Endodermal cell (in vitro differentiated cells): ENCODE data around the gene RNU6-9. TPM values are rescaled to one million over a fixed set of nuclear protein-coding genes. Genes with fewer than 3 reads are reported as not detected.

ENCODE experiments used
- DNase-seq: peaks from one replicate; pipeline ENCODE4 v3.0.0-alpha.2; 2017
- H3K27ac ChIP-seq: 2 replicates; pipeline ENCODE4 v1.5.1; 2013; ENCODE audit warnings: mild to moderate bottlenecking, low read depth, low read length, moderate library complexity
- H3K27me3 ChIP-seq: 2 replicates; pipeline ENCODE4 v1.6.1; 2013; ENCODE audit warnings: mild to moderate bottlenecking, low read length, moderate library complexity; ENCODE audit not compliant: insufficient read depth, control insufficient read depth, poor library complexity, severe bottlenecking
- H3K36me3 ChIP-seq: 2 replicates; pipeline ENCODE4 v1.7.0; 2013; ENCODE audit warnings: mild to moderate bottlenecking, low read length, moderate library complexity; ENCODE audit not compliant: control insufficient read depth, insufficient read depth
- H3K4me1 ChIP-seq: one replicate; pipeline ENCODE4 v1.7.0; 2013; ENCODE audit warnings: low read length; ENCODE audit not compliant: control insufficient read depth, insufficient read depth
- H3K4me3 ChIP-seq: 2 replicates; pipeline ENCODE4 v1.5.1; 2013; ENCODE audit warnings: mild to moderate bottlenecking, low read length, moderate library complexity
- H3K9ac ChIP-seq: 2 replicates; pipeline ENCODE4 v1.6.1; 2013; ENCODE audit warnings: mild to moderate bottlenecking, low read length, moderate library complexity; ENCODE audit not compliant: poor library complexity, severe bottlenecking; ENCODE audit errors: extremely low read depth
- H3K9me3 ChIP-seq: 2 replicates; pipeline ENCODE4 v1.6.1; 2013; ENCODE audit warnings: mild to moderate bottlenecking, low read length, moderate library complexity; ENCODE audit not compliant: control insufficient read depth
- H3K27ac Mint-ChIP-seq: 2 replicates; pipeline ENCODE4 v1.8.0; 2020; ENCODE audit warnings: mixed read lengths
- H3K27me3 Mint-ChIP-seq: 2 replicates; pipeline ENCODE4 v1.8.0; 2021; ENCODE audit warnings: mild to moderate bottlenecking, mixed read lengths; ENCODE audit not compliant: insufficient read depth
- H3K36me3 Mint-ChIP-seq: 2 replicates; pipeline ENCODE4 v1.8.0; 2020; ENCODE audit warnings: low read depth, mixed read lengths
- H3K4me1 Mint-ChIP-seq: 2 replicates; pipeline ENCODE4 v1.8.0; 2020; ENCODE audit warnings: mixed read lengths
- H3K4me3 Mint-ChIP-seq: 2 replicates; pipeline ENCODE4 v1.8.0; 2020; ENCODE audit warnings: mild to moderate bottlenecking, moderate library complexity, mixed read lengths
- H3K9me3 Mint-ChIP-seq: 2 replicates; pipeline ENCODE4 v1.8.0; 2020; ENCODE audit warnings: mild to moderate bottlenecking, mixed read lengths
- CTCF ChIP-seq: fragments of 200-600 bp; sonication (generic); conservative IDR thresholded peaks from 2 replicates; pipeline ENCODE4 v1.5.0; 2021; ENCODE audit warnings: antibody characterized with exemption, mild to moderate bottlenecking
- WGBS, 2 experiments: methylation state at CpG; one replicate each; pipeline versions ENCODE4 v1.1.5 to v1.1.7; 2013; ENCODE audit warnings: missing lambda C conversion rate in 2 of 2, mixed read lengths in 1 of 2; ENCODE audit not compliant: insufficient coverage in 1 of 2, insufficient read length in 1 of 2; 5-methylcytosine and 5-hydroxymethylcytosine counted together
- total RNA-seq, 2 donors: library from RNA; stranded (reverse); fragmentation: NEBNext Ultra II Directional in 1 of 2; extraction: Animal tissue kit (Norgen Biotek cat#: 25700) in 1 of 2; gene quantifications; 2 replicates in 1 of 2; 3 replicates in 1 of 2; pipeline ENCODE4 v1.2.1, GENCODE V29; 2021

The RNU6-9 gene
- total RNA-seq, 2 donors from 2014 or later: not detected

- H3K27me3 Mint-ChIP-seq: no peaks in the 10 kb centered on the region
- no peaks in the 10 kb centered on the region for H3K4me1 Mint-ChIP-seq
- H3K27ac ChIP-seq: no peak overlapping the region
- H3K4me1 ChIP-seq: no peaks in the 10 kb centered on the region
- H3K36me3 ChIP-seq: peaks cover 26% of the 10 kb centered on the region
- TF ChIP-seq CTCF: no peak
- peaks cover 1% of the 10 kb centered on the region for H3K9me3 Mint-ChIP-seq
- DNase-seq: no peak
- H3K9me3 ChIP-seq: no peaks in the 10 kb centered on the region
- 94 to 97% methylated on average over 31 to 45 of the region's 45 CpGs for WGBS, 2 experiments
- H3K4me3 Mint-ChIP-seq: no peak overlapping the region
- peaks cover 61% of the 10 kb centered on the region for H3K36me3 Mint-ChIP-seq
- no peaks in the 10 kb centered on the region for H3K27me3 ChIP-seq
- H3K27ac Mint-ChIP-seq: peak overlapping the region; percentile 4
- no peak overlapping the region for H3K4me3 ChIP-seq
- no peak overlapping the region for H3K9ac ChIP-seq
These were observed 48.2 kb downstream of the RNU6-9 start for GRCh38 chr19:941292-942132.

GRCh38 chr19:942133-942645 is 48.9 kb downstream of the RNU6-9 start:
- H3K27ac Mint-ChIP-seq: no peak overlapping the region
- no peaks in the 10 kb centered on the region for H3K4me1 ChIP-seq
- H3K4me3 ChIP-seq: no peak overlapping the region
- WGBS, 2 experiments: 92 to 94% methylated on average over 21 to 32 of the region's 32 CpGs
- H3K4me3 Mint-ChIP-seq: no peak overlapping the region
- H3K27me3 Mint-ChIP-seq: no peaks in the 10 kb centered on the region
- H3K9ac ChIP-seq: no peak overlapping the region
- no peaks in the 10 kb centered on the region for H3K27me3 ChIP-seq
- no peak overlapping the region for H3K27ac ChIP-seq
- peaks cover 59% of the 10 kb centered on the region for H3K36me3 Mint-ChIP-seq
- H3K9me3 ChIP-seq: no peaks in the 10 kb centered on the region
- H3K9me3 Mint-ChIP-seq: peaks cover 1% of the 10 kb centered on the region
- no peaks in the 10 kb centered on the region for H3K4me1 Mint-ChIP-seq
- DNase-seq: no peak
- no peak for TF ChIP-seq CTCF
- peaks cover 31% of the 10 kb centered on the region for H3K36me3 ChIP-seq

Other genes with a start within 250 kb of the RNU6-9 start
- 10 to 100 TPM; 49.1 to 66.4 TPM for gene RNF126, start 230.3 kb upstream of the RNU6-9 start, total RNA-seq
- 10 to 100 TPM in 1 of 2 donors, 1 to 10 TPM in 1; 9.8 to 14.1 TPM for gene FSTL3, start 217.1 kb upstream of the RNU6-9 start, total RNA-seq
- gene PRSS57, start 198.0 kb upstream of the RNU6-9 start, total RNA-seq: not detected
- 10 to 100 TPM; 32.9 to 40.8 TPM for gene PALM, start 184.5 kb upstream of the RNU6-9 start, total RNA-seq
- gene MISP, start 142.4 kb upstream of the RNU6-9 start, total RNA-seq: under 1 TPM in 1 of 2 donors, not detected in 1; 0.11 TPM
- gene PTBP1, start 96.0 kb upstream of the RNU6-9 start, total RNA-seq: 100 to 1,000 TPM; 647 to 694 TPM
- gene PLPPR3, start 71.5 kb upstream of the RNU6-9 start, total RNA-seq: 100 to 1,000 TPM; 110 to 111 TPM
- 1 to 10 TPM; 2.5 to 3.7 TPM for gene AZU1, start 65.6 kb upstream of the RNU6-9 start, total RNA-seq
- gene PRTN3, start 52.5 kb upstream of the RNU6-9 start, total RNA-seq: not detected
- not detected for gene ELANE, start 41.2 kb upstream of the RNU6-9 start, total RNA-seq
- gene CFD, start 33.8 kb upstream of the RNU6-9 start, total RNA-seq: 1 to 10 TPM in 1 of 2 donors, under 1 TPM in 1; 0.38 to 1.1 TPM
- gene MED16, start 297 bp upstream of the RNU6-9 start, total RNA-seq: 10 to 100 TPM; 75.8 to 92.4 TPM
- gene R3HDM4, start 19.7 kb downstream of the RNU6-9 start, total RNA-seq: 10 to 100 TPM; 61.1 to 64.7 TPM
- under 1 TPM in 1 of 2 donors, not detected in 1; 0.73 TPM for gene KISS1R, start 23.8 kb downstream of the RNU6-9 start, total RNA-seq
- 100 to 1,000 TPM; 121 to 124 TPM for gene ARID3A, start 32.6 kb downstream of the RNU6-9 start, total RNA-seq
- 10 to 100 TPM; 68.6 to 85.6 TPM for gene WDR18, start 90.9 kb downstream of the RNU6-9 start, total RNA-seq
- gene GRIN3B, start 106.9 kb downstream of the RNU6-9 start, total RNA-seq: 1 to 10 TPM; 2.0 TPM
- 100 to 1,000 TPM; 157 to 176 TPM for gene TMEM259, start 127.6 kb downstream of the RNU6-9 start, total RNA-seq
- gene RNU6-2, start 128.0 kb downstream of the RNU6-9 start, total RNA-seq: not detected
- 100 to 1,000 TPM; 426 to 469 TPM for gene CNN2, start 133.1 kb downstream of the RNU6-9 start, total RNA-seq
- 10 to 100 TPM; 67.2 to 68.7 TPM for gene ABCA7, start 146.6 kb downstream of the RNU6-9 start, total RNA-seq
- gene ARHGAP45, start 173.7 kb downstream of the RNU6-9 start, total RNA-seq: 10 to 100 TPM; 14.8 to 17.1 TPM
- gene POLR2E, start 201.9 kb downstream of the RNU6-9 start, total RNA-seq: 100 to 1,000 TPM; 225 to 254 TPM
- 100 to 1,000 TPM; 331 to 449 TPM for gene GPX4, start 210.5 kb downstream of the RNU6-9 start, total RNA-seq